ENCODE results near the gene ADAM12. TPM values are rescaled to one million over a fixed set of nuclear protein-coding genes. Genes with fewer than 3 reads are reported as not detected.

Gene ADAM12
- total and polyA plus RNA-seq, 7 donors, result under 0.01 to 0.82 (median 0.46) TPM; not detected in 1

GRCh38 chr10:126156503-126156902 is 231.8 kb downstream of the ADAM12 start:
- no peaks in the 10 kb centered on the region for H3K27me3 ChIP-seq
- H3K27ac ChIP-seq, result no peak overlapping the region
- TF ChIP-seq POLR2AphosphoS5 (IDR thresholded peaks at IDR 0.05) (no peak), EP300 (IDR thresholded peaks at IDR 0.05) (no peak), POLR2A (IDR thresholded peaks at IDR 0.05) (no peak), CTCF (IDR thresholded peaks at IDR 0.05) (no peak)
- no peak overlapping the region for H3K4me3 ChIP-seq
- intact Hi-C loops (cut with DNase I), result loop anchor here (2.0 kb wide), 1 partner anchor 26 kb away; no protein-coding TSS in a partner anchor
- H3K9me3 ChIP-seq, result no peaks in the 10 kb centered on the region
- H3K36me3 ChIP-seq, result no peaks in the 10 kb centered on the region
- WGBS, 2 donors, result 85 to 91% methylated on average over 6 of the region's 6 CpGs
- no peak for DNase-seq
- no peaks in the 10 kb centered on the region for H3K4me1 ChIP-seq

GRCh38 chr10:126156012-126156411 is 232.3 kb downstream of the ADAM12 start:
- Histone ChIP-seq H3K36me3 (no peaks in the 10 kb centered on the region), H3K27ac (no peak overlapping the region), H3K9me3 (no peaks in the 10 kb centered on the region), H3K4me1 (no peaks in the 10 kb centered on the region), H3K4me3 (no peak overlapping the region), H3K27me3 (no peaks in the 10 kb centered on the region)
- intact Hi-C loops (cut with DNase I), result loop anchor here (2.0 kb wide), 1 partner anchor 25 kb away; no protein-coding TSS in a partner anchor
- TF ChIP-seq CTCF (IDR thresholded peaks at IDR 0.05), result no peak
- 30 to 51% methylated on average over 7 of the region's 7 CpGs for WGBS, 2 donors
- no peak for DNase-seq

- Histone ChIP-seq H3K36me3 (no peaks in the 10 kb centered on the region), H3K4me1 (no peaks in the 10 kb centered on the region), H3K9me3 (no peaks in the 10 kb centered on the region), H3K27me3 (no peaks in the 10 kb centered on the region), H3K4me3 (no peak overlapping the region), H3K27ac (no peak overlapping the region)
- no peak for TF ChIP-seq EP300 (IDR thresholded peaks at IDR 0.05)
- TF ChIP-seq POLR2A (IDR thresholded peaks at IDR 0.05), result no peak
- TF ChIP-seq CTCF (IDR thresholded peaks at IDR 0.05), result no peak
- TF ChIP-seq POLR2AphosphoS5 (IDR thresholded peaks at IDR 0.05), result no peak
- no peak for DNase-seq
- intact Hi-C loops (cut with DNase I), result no loop called here
- 72 to 76% methylated on average over 3 of the region's 3 CpGs for WGBS, 2 donors
Measured at GRCh38 chr10:126155528-126155927, 232.7 kb downstream of the ADAM12 start.

- Histone ChIP-seq H3K4me3 (no peak overlapping the region), H3K27me3 (no peaks in the 10 kb centered on the region), H3K36me3 (no peaks in the 10 kb centered on the region), H3K4me1 (no peaks in the 10 kb centered on the region), H3K9me3 (no peaks in the 10 kb centered on the region), H3K27ac (no peak overlapping the region)
- no peak for DNase-seq
- 65% methylated on average over 2 of the region's 2 CpGs for WGBS, 2 donors
- TF ChIP-seq EP300 (IDR thresholded peaks at IDR 0.05) (no peak), CTCF (IDR thresholded peaks at IDR 0.05) (no peak), POLR2A (IDR thresholded peaks at IDR 0.05) (no peak), POLR2AphosphoS5 (IDR thresholded peaks at IDR 0.05) (no peak)
- intact Hi-C loops (cut with DNase I), result no loop called here
Measured at GRCh38 chr10:126153711-126154628, 234.3 kb downstream of the ADAM12 start.

All from sigmoid colon (tissue), 7 donors.